ENCODE results near the gene TRIO. TPM values are rescaled to one million over a fixed set of nuclear protein-coding genes. Genes with fewer than 3 reads are reported as not detected.
A peak's percentile ranks its signal among the peaks of the same experiment; 100 is the strongest.

TRIO gene
- total and polyA plus RNA-seq, 12 donors = 26.2 to 85.2 (median 61.9) TPM

DNA sequence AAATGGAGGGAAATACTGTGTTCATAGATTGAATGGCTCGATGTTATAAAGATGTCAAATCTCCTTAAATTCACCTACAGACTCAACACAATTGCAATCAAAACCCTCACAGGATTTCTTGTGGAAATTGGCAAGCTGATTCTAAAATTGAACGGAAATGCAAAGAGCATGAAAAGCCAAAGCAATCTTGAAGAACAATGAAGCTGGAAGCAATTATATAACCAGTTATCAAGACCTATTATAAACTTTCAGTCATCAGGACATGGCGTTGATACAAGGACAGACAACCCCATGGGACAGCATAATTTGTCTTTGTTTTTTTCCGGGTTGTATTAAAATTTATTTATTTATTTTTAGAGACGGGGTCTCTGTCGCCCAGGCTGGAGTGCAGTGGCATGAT lies 385.0 kb downstream of the TRIO start:
- Histone ChIP-seq H3K36me3 (no peaks in the 10 kb centered on the region), H3K4me3 (no peak overlapping the region), H3K27ac (no peak overlapping the region), H3K9me3 (no peaks in the 10 kb centered on the region), H3K4me1 (peaks cover 0 to 5% (median 0%) of the 10 kb centered on the region in 9 donors), H3K27me3 (no peaks in the 10 kb centered on the region)
- peak in 6 of 8 donors; percentile 23 to 61 (median 58) for ATAC-seq
- TF ChIP-seq, protein P1, sequence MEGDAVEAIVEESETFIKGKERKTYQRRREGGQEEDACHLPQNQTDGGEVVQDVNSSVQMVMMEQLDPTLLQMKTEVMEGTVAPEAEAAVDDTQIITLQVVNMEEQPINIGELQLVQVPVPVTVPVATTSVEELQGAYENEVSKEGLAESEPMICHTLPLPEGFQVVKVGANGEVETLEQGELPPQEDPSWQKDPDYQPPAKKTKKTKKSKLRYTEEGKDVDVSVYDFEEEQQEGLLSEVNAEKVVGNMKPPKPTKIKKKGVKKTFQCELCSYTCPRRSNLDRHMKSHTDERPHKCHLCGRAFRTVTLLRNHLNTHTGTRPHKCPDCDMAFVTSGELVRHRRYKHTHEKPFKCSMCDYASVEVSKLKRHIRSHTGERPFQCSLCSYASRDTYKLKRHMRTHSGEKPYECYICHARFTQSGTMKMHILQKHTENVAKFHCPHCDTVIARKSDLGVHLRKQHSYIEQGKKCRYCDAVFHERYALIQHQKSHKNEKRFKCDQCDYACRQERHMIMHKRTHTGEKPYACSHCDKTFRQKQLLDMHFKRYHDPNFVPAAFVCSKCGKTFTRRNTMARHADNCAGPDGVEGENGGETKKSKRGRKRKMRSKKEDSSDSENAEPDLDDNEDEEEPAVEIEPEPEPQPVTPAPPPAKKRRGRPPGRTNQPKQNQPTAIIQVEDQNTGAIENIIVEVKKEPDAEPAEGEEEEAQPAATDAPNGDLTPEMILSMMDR (IDR thresholded peaks at IDR 0.05) = no peak
- WGBS, 2 donors = 57 to 60% methylated on average over 6 of the region's 6 CpGs
- intact Hi-C loops (cut with DNase I) = no loop called here
- no peak for DNase-seq

DNA sequence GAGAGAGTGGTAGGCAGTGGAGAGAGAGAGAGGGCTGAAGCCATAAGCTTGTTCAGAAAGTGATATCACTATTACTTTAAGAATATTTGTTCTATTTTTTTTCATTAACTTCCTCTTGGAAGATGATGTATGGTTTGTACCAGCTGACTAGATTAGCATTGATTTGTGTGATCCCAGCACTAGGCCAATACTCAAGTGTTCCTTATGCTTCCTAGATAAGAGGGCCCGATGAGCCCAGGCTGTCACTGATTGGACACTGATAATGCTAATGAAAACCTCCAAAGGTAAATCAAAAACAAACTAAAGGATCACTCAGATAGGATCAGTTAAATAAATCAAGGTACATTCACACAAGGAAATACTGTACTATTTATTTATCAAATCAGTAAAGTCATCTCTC lies 385.8 kb downstream of the TRIO start:
- Histone ChIP-seq H3K4me1 (peaks cover 0 to 5% (median 0%) of the 10 kb centered on the region in 9 donors), H3K27ac (no peak overlapping the region), H3K4me3 (no peak overlapping the region), H3K36me3 (no peaks in the 10 kb centered on the region), H3K9me3 (no peaks in the 10 kb centered on the region), H3K27me3 (no peaks in the 10 kb centered on the region)
- ATAC-seq = no peak
- WGBS, 2 donors = 33 to 43% methylated on average over 1 of the region's 1 CpG
- intact Hi-C loops (cut with DNase I) = no loop called here
- TF ChIP-seq, protein P1 (IDR thresholded peaks at IDR 0.05) = no peak
- no peak for DNase-seq

DNA sequence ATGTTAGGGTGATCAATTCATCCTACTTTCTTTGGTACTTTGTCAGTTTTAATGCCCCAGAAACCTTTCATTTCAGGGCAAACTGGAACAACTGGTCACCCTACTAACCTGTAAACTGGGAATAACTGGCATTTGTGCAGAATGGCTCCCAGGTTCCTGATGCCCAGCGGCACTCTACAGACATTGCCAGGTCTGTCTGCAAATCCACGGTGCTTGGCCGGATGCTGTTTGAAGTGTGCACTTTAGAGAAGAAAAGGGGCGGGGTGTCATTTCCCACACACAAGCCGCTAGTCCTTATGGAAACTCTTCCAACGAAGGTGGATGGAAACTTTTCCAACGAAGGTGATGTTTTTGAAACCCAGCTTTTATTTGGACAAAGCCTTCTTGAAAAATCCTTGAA lies 388.5 kb downstream of the TRIO start:
- TF ChIP-seq, protein P1 (IDR thresholded peaks at IDR 0.05) = no peak
- Histone ChIP-seq H3K4me1 (peaks cover 0 to 9% (median 5%) of the 10 kb centered on the region in 9 donors), H3K27ac (no peak overlapping the region), H3K36me3 (no peaks in the 10 kb centered on the region), H3K27me3 (no peaks in the 10 kb centered on the region), H3K4me3 (no peak overlapping the region), H3K9me3 (no peaks in the 10 kb centered on the region)
- DNase-seq (no peak), ATAC-seq (no peak)
- intact Hi-C loops (cut with DNase I) = loop anchor here in 1 of 10 donors (1.0 kb wide), 1 partner anchor 29 kb away; no protein-coding TSS in a partner anchor
- 70% methylated on average over 7 of the region's 7 CpGs for WGBS, 2 donors

DNA sequence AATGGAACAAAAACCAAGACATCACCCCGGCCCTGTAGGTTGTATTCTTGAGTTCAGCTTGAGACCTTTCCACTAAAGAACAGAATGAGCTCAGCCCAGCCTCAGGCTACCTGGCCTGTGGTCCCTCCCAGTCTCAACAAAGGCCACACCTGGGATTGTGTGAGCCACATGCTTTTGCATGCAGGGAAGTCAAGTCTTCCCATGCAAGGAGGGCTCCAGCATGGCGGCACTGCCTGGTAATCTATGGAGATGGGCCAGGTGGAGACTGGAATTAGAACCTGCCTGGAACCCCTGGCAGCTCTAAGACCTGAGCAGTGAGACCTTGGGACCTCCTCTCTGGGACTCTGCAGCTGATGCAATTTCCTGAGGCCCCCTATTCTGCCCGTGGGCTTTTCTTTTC lies 389.0 kb downstream of the TRIO start:
- DNase-seq (no peak), ATAC-seq (no peak)
- no peak overlapping the region for H3K27ac ChIP-seq
- no peaks in the 10 kb centered on the region for H3K27me3 ChIP-seq
- 58 to 62% methylated on average over 3 of the region's 3 CpGs for WGBS, 2 donors
- peaks cover 0 to 9% (median 5%) of the 10 kb centered on the region in 9 donors for H3K4me1 ChIP-seq
- no peak overlapping the region for H3K4me3 ChIP-seq
- TF ChIP-seq, protein P1 (IDR thresholded peaks at IDR 0.05) = no peak
- no peaks in the 10 kb centered on the region for H3K36me3 ChIP-seq
- H3K9me3 ChIP-seq = peaks cover 0 to 1% (median 0%) of the 10 kb centered on the region in 11 donors
- intact Hi-C loops (cut with DNase I) = no loop called here

Data from heart right ventricle (tissue), 16 donors.